ENCODE data around the gene FADS6. TPM values are rescaled to one million over a fixed set of nuclear protein-coding genes. Genes with fewer than 3 reads are reported as not detected.

Gene FADS6
- total and polyA plus RNA-seq, 10 of the 15 experiments (the other 5 are each of a cell fraction or from before 2014, with no cell fraction given) = not detected

GRCh38 chr17:74924250-74924948 is 31.0 kb upstream of the FADS6 start, which contains the start of gene OTOP2:
TSS of gene OTOP2 (plus strand) at chr17:74924273. CDS start at chr17:74924633, 360 bp downstream.
- TF ChIP-seq IRF4 (IDR thresholded peaks at IDR 0.05; ENCODE audit: low read depth, low read length) (no peak), E2F4 (IDR thresholded peaks at IDR 0.05; ENCODE audit: low read depth, low read length) (no peak), NFIC (IDR thresholded peaks at IDR 0.05; ENCODE audit: low read depth, low read length) (no peak)
- RAD21 ChIA-PET (ENCODE audit: unreplicated experiment) = interaction anchor here (0.9 to 8.1 kb wide), 5 partner anchors 11 to 326 kb away, joined by 3 to 73 read pairs (median 4); no protein-coding TSS in a partner anchor
- BruUV-seq (replicated peaks) = no TSS peak
- SMC1A ChIA-PET (ENCODE audit: uncharacterized antibody, unreplicated experiment) = interaction anchor here (1.1 to 6.8 kb wide), 3 partner anchors 21 to 35 kb away, joined by 3 to 73 read pairs (median 4); no protein-coding TSS in a partner anchor
- Histone ChIP-seq H4K20me1 (ENCODE audit: control insufficient read depth, insufficient read depth) (no peaks in the 10 kb centered on the region), H3K27me3 (replicated peaks in 1 of 2; ENCODE audit: control insufficient read depth in 2 of 2, insufficient read depth in 2 of 2, low read length in 1 of 2) (peaks cover 11 to 16% of the 10 kb centered on the region in 2 experiments), H3K27ac (ENCODE audit: control insufficient read depth, insufficient read depth) (no peak within 1 kb of the TSS), H3K9me3 (replicated peaks; ENCODE audit: control insufficient read depth, insufficient read depth, low read length) (no peaks in the 10 kb centered on the region), H3K4me1 (ENCODE audit: control insufficient read depth, insufficient read depth, low read length) (no peaks in the 10 kb centered on the region), H3K36me3 (ENCODE audit: control insufficient read depth in 2 of 2, insufficient read depth in 2 of 2, low read length in 1 of 2) (no peaks in the 10 kb centered on the region), H3K4me2 (ENCODE audit: control insufficient read depth, insufficient read depth) (no peak within 1 kb of the TSS), H3K9ac (ENCODE audit: control insufficient read depth, insufficient read depth, low read length) (no peak within 1 kb of the TSS), H2AFZ (ENCODE audit: control insufficient read depth, low read depth, low read length) (no peak within 1 kb of the TSS), H3K79me2 (ENCODE audit: control insufficient read depth, insufficient read depth, low read length) (no peaks in the 10 kb centered on the region), H3K4me3 (no peak within 1 kb of the TSS)
- ATAC-seq (no peak), DNase-seq (ENCODE audit: low read depth, low spot score) (no peak), FAIRE-seq (no peak)
- in situ Hi-C loops (cut with MboI) = loop anchor here (5.0 kb wide), 1 partner anchor 33 kb away; no protein-coding TSS in a partner anchor
- CTCF ChIA-PET = interaction anchor here (0.6 to 12.6 kb wide), 8 partner anchors 15 to 279 kb away, joined by 3 to 274 read pairs (median 3); no protein-coding TSS in a partner anchor
- intact Hi-C loops (cut with micrococcal nuclease; ENCODE audit: unreplicated experiment) = no loop called here
- POLR2A ChIA-PET = no interaction called here
- 9% methylated on average over 53 of the region's 54 CpGs for WGBS (ENCODE audit: insufficient coverage, insufficient replicate concordance, low lambda C conversion rate, missing lambda C conversion rate)

Data from GM12878 (cell line).